Suprapubic skin (tissue), 3 donors: ENCODE data around the gene CCDC167.

Source experiments
- CTCF ChIP-seq, 2 donors: fragments of 200-600 bp in 1 of 2; fragments of 450-650 bp in 1 of 2; sonication (generic) in 1 of 2; IDR thresholded peaks; one replicate each; pipeline ENCODE4 v1.5.1; 2016 to 2019; ENCODE audit warnings: antibody characterized with exemption in 2 of 2, mild to moderate bottlenecking in 1 of 2, moderate library complexity in 1 of 2
- EP300 ChIP-seq: sonication (generic); formaldehyde crosslinking; IDR thresholded peaks from one replicate; pipeline ENCODE4 v1.6.1; 2017; ENCODE audit warnings: antibody characterized with exemption

- no peak for TF ChIP-seq CTCF (IDR thresholded peaks at IDR 0.05)
- no peak for TF ChIP-seq EP300
These were observed 17.7 kb upstream of the CCDC167 start for GRCh38 chr6:37517411-37517812.
